ENCODE measurements around the gene MLIP.
"Not testable (repeated sequence)": the region's sequence is repeated elsewhere in the genome, so short reads cannot be mapped to it uniquely, and the experiment has no call there.

The MLIP gene

DNA sequence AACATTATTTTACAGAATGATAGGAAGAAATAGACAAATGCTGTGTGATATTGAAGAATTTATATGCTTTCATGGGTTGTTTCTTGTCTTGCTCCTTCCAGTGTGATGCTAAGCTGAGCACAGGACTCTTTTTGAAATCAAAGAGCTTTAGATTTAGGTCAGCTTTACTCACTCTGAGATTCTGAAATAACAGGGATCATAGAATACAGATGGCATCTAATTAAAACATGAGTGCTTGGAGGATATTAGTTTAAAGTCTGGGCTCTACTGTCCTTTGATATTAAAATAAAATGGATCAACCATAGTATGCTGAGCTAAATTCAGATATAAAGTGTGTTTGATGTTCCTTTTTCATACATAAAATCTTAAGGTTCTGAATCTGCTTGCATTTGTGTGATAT, 29.6 kb downstream of the MLIP start:
- no peak for DNase-seq (ENCODE audit: low spot score)

DNA sequence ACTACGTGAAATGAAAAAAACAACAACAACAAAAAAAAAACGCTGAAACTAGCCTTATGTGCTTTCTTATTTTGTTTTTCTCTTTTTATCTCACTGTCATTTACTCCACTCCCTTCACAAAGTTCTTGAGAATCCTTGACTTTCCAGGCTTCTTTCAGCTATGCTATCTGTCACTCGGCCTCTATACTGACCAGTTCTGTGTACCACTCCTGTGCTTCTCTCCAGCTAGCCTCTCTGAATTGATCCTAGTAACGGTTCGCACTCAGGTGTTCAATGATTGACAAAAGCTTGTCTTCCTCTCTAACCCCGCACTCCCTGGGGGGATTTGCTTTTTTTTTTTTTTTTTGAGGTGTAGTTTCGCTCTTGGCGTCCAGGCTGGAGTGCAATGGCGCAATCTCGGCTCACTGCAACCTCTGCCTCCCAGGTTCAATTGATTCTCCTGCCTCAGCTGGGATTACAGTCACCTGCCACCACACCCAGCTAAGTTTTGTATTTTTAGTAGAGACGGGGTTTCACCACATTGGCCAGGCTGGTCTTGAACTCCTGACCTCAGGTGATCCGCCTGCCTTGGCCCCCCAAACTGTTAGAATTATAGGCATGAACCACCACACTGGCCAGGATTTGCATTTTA, 31.8 kb downstream of the MLIP start:
- DNase-seq (ENCODE audit: low spot score): no peak

DNA sequence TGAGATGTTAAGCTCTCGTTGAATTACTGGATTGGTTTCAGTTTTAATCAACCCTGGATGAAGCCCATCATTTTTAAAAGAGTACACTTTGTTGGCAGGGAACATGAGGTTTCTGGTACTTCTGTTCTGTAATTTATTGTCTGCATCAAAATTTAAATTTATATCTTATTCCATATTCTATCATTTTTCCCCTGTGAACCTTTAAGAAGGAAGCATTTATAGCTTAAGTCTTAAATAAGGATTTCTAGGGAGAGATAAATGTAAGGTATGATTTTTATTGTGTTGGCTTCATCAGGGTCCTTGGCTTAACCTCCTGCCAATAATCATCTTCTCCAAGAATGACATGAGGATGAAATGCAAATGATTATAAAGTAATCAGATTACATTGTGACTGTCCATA, 40.6 kb downstream of the MLIP start:
- no peak for DNase-seq (ENCODE audit: low spot score)

DNA sequence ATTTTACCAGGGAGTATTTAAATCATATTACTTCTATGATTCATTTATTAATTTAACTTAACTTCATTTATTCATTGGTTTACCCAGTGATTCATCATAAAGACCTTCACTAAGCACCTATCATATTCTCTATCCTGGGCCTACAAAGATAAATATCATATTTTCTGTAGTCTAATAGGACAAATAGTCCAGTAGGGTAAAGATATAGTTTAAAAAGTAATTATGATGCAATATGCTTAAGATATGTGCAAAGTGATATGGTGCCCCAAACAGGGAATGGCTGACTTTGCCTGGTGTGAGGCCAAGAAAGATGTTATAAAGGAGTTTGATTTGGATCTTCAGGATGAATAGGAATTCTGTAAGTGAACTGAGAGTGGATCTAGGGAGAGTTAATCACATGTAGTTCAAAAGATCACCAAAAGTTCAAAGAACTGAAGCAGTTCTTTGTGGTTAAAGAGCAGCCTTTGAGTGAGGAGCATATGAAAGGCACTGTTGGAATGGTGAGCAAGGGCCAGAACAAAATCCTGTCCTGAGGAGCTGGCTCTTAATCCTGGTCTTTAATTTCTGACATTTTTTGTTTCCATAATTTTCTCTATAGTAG, 45.5 kb downstream of the MLIP start:
- peak; percentile 75 for DNase-seq (ENCODE audit: low spot score)

DNA sequence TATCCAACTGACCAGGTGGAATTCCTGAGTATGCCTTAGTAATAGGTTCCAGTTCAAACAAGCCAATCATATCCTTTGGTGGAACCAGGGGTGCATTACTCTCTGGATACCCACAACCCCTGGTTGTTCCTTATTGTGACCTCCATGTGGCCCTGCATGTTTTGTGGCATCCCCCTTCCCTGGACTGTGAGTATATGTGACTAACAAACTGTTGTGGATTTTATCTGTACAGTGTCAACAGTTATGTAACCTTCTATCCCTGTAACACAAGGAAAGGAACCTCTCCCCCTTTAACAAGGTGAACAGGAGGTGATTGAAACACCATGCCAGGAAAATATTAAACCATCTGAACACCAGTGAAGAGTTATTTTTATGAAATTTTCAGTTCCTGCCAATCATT, 46.2 kb downstream of the MLIP start:
- DNase-seq (ENCODE audit: low spot score): no peak

DNA sequence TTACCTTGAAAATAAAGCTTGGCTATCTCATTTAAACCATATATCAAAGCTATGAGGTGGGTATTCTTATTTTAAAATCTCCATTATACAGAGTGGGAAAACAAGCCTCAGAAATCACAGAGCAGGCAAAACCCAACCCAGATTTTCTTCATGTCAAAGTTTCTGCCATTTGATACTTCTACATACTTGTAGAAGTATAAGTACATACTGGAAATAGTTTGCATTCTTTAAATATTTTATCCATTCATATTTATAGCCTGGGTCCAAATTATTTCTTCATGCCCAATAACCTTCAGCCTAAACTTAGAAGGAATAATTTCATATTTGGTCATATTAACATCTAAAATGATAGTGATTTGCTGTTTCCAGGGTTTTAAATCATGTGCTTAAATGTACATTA, 61.8 kb downstream of the MLIP start:
- DNase-seq (ENCODE audit: low spot score): no peak

DNA sequence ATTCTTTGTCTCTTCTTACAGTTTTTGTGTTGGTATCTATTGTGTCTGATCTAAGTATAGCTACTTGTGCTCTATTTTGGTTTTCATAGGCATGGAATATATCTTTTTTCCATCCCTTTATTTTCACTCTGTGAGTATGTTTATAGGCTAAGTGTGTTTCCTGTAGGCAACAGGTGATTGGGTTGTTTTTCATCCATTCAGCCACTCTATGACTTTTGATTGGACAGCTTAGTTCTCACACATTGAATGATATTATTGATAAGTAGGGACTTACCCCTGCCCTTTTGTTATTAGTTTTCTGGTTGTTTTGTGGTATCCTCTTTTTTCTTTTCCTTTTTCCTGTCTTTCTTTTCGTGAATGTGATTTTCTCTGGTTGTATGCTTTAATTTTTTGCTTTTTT, 67.9 kb downstream of the MLIP start:
- DNase-seq (ENCODE audit: low spot score): no peak

DNA sequence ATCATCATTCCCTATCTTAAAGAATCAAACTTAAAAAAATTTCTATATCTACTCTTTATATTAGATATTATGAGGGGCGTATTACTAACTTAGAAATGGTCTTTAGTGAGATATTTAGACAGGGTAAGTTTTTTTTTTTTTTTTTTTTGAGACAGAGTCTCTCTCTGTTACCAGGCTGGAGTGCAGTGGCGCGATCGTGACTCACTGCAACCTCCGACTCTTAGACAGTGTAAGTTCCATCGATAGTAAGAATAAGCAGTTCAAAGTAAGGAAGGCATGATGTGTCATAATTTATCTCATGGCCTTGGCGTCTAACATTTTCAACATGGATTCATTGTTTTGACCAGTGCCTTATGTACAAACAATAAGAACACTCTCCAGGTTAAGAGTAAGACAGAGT, 72.4 kb downstream of the MLIP start:
- DNase-seq (ENCODE audit: low spot score): no peak

DNA sequence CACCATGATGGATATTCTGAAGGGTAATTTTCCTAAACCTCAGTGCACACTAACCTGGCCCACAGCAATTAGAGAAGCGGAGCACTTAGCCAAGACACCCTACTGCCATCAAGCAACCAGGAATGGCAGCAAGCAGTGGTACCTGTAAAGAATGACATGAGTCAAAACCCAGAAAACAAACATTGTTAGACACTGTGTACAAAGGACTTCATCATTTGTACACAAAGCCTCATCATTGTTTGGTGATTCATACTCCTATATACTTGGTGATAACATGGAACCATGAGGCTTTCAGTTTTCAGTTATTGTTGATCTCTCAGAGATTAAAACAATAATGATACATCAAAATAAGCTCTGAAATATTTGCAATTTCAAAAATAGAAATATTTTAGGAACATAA, 74.6 kb downstream of the MLIP start:
- DNase-seq (ENCODE audit: low spot score): no peak

DNA sequence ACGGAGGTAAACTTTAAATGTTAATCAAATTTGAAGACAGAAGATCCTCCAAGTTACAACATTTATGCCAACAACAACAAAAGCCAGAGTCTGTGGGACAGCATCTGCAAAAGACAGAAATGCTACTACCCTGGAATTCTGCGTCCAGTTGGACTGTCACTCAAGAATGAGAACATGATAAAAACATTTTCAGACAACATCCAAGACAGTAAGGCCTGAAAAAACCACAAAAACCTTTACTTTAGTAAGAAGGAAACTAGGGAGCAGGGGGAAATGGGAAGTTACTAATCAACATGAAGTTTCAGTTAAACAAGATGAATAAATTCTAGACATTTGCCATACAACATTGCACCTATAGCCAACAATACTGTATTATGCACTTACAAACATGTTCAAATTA, 77.6 kb downstream of the MLIP start:
- no peak for DNase-seq (ENCODE audit: low spot score)

DNA sequence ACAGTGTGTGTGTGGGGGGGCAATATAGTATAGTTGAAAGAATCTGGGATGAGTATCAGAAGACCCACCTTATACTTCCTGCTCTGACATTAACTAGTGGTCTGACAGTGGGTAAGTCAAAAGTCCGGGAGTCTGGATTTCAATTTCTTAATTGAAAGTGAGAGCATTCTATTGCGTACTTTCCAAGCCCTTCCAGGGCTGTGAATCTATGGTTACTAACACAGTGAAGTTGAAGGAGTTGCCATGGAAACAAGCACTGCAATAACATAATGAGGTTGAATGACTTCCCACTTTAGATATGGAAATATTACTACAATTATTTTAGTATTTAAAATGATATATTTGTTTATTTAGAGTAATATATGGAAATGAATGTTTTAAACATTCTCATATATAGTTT, 80.2 kb downstream of the MLIP start:
- no peak for DNase-seq (ENCODE audit: low spot score)

DNA sequence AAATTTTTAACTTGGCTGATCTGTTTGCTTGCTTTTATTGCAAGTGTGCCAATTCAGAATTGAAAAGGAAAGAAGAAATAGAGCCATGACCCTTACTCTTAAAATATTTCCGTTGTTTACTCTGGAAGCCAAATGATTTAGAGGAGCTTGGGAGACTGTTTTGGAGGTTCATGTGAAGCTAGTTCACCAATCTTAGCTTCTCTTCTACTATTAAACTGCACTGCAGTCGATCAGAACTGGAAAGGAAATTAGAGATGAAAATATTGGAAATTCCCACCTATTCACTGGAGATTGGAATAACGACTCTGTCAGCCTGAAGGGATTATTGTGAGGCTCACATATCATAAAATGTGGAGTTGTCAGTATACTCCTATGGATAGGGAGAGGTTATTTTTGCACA, 81.8 kb downstream of the MLIP start:
- no peak for DNase-seq (ENCODE audit: low spot score)

DNA sequence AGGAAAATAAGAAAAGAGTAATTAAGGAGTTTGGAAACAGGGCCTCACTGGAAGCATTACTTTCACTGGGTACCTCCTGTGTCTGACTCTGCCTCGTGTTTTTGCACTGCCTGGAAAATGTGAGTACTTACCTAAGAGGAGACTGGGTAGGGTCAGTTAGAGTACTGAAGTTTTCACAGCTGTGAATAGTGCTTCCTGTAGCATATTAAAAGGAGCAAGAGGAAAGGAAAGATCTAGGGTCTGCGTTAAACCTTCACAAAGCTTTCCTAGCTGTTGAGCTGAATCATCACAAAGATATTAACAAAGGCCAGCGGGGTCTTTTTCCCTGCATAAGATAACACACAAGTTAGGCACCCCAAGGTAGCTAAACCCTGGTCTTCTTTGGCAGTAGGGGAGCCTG, 82.3 kb downstream of the MLIP start:
- DNase-seq (ENCODE audit: low spot score): no peak

DNA sequence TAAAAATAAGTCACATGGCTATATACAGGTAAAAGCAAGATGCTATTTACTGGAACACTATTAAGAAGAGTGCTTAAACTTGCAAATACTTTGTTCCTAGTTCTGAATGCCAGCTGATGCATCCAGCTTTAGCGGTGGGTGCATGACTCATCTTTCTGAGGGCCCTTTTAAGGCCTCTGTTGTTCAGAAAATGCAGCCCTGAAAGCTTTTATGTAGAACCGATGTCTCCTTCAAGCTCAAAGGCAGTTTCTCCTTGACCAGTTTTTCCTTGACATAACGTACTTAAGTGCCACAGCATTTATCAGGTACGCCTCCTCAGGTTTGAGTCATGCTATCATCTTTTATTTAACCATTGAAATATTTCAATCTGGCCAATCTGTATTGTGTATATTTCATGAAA, 82.8 kb downstream of the MLIP start:
- DNase-seq (ENCODE audit: low spot score): peak; percentile 53

DNA sequence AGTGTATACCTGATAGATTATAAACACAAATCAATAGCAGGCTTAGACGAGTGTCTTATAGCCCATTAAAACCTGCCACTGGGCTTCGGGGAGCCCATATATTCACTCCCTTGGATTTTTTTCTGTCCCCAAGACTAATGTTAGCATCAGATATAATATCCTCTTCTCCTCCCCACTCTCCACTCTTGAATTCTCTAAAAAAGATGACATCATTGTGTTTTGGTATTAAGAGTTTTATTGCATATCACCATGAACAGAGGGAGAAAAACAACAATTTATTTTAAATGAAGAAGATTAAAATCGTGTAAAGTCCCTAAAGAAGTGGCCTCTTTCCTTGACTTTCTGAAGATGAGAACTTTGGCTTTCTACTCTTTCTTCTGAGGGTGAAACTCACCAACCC, 84.4 kb downstream of the MLIP start:
- DNase-seq (ENCODE audit: low spot score): no peak

DNA sequence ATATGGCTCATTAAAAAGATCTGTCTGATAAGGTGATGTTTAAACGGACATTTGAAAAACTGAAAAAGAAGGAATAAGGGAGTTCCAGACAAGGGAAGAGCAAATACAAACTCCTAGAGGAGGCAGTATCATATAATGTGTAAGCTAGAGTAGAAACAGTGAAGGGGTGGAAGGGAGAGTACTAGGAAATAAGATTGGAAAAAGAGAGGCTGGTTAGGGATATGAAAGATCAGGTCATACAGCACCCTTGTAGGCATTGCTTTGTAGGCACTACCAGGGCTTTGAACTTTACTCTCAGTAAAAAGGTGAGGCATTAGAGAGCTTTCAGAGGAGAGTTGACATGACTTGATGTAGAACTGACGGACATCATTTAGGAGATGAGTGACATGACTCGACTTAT, 85.7 kb downstream of the MLIP start:
- no peak for DNase-seq (ENCODE audit: low spot score)

DNA sequence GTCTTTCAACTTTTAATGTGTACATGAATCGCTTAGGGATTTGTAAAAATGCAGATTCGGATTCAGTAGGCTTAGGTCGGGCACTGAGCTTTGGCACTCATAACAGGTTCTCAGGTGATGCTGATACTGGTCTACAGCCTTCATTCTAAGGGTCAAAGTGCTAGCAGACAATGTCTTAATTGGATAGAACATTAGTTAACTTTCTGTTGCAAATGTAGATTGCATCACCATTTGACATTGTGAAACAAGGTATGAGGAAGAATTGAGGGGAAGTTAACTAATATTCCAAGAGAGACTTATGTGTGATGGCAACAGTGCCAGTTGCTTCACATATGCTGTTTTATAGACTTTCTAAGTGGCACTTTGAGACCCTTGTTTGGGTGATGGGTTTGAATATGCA, 86.9 kb downstream of the MLIP start:
- no peak for DNase-seq (ENCODE audit: low spot score)

DNA sequence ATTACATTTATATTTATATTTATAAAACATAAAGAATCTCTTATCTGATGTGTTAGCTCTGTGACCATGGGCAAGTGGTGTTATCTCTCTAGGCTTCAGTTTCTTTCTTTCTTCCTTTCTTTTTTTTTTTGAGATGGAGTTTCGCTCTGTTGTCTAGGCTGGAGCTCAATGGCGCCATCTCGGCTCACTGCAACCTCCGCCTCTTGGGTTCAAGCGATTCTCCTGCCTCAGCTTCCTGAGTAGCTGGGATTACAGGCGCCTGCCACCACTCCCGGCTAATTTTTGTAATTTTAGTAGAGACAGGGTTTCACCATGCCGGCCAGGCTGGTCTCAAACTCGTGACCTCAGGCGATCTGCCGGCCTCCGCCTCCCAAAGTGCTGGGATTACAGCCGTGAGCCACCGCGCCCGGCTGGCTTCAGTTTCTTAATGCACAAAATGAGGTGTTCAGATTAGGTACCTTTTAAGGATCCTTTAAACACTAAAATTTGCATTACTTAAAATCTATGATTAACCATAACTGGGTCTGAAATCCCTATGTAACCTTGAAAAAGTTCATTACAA, 92.3 kb downstream of the MLIP start:
- DNase-seq (ENCODE audit: low spot score): not testable (repeated sequence)

DNA sequence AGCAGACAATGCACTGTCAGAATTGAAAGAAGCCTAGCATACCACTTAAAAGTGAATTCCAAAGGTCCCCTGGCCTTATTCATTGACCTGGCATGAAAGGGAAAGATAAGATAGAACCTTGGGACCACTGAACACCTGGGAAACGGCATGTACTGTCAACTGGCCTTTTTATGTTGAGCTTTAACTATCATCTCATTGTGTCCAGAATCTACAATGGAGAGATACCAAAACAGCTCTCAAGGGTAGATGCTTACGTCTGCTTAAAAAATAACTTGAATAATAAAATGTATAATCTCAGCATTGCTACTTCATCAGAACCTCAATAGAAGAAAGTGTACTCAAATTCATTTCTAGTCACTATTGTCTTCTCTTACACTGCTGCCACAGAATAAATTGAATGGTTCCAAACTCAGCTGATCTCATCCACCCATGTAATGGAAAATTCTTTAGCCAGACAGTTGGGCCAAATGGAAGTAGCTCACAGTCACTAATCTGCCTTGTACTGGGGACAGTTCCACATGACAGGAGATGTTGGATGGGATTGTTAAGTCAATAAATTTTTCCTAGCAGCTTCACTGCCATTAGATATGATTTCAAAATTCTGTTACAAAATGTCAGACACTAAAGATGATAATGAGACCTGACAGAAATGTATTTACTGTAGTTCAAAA, 93.8 kb downstream of the MLIP start:
- DNase-seq (ENCODE audit: low spot score): no peak

DNA sequence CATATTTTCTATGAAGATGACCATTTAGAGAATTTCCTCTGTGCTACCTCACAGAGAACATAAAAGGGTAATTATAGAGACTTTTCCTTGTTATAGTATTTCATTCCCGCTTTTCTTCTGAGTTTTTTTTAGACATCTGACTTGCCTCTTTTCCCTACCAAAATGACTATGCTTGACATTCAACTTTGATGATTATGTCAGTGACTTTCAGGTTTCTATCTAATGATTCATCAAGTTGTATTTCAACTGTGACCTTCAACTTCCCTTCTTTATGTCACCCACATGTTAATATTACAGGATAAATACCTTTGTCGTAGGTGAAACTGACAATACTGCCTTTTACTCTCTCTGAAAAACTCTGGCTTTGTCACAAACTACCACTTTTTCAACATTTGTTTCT, 95.3 kb downstream of the MLIP start:
- no peak for DNase-seq (ENCODE audit: low spot score)

DNA sequence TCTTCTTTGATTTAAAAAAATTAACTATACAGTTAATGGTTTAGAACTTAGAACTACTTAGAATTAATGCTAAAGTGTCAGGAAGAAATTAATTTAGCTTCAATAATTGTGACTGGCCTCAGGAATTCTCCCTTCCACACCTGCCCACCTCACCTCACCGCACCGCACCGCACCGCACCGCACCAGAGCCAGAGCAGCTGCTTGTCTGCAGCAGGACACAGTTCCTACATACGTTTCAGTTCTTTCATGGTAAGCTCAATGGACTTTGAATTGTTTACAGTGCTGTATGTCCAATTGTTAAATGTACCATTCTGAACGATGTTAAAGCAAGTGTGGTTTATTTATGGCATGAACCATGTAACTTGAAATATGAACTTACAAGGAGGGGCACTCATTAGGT, 98.7 kb downstream of the MLIP start:
- not testable (repeated sequence) for DNase-seq (ENCODE audit: low spot score)

DNA sequence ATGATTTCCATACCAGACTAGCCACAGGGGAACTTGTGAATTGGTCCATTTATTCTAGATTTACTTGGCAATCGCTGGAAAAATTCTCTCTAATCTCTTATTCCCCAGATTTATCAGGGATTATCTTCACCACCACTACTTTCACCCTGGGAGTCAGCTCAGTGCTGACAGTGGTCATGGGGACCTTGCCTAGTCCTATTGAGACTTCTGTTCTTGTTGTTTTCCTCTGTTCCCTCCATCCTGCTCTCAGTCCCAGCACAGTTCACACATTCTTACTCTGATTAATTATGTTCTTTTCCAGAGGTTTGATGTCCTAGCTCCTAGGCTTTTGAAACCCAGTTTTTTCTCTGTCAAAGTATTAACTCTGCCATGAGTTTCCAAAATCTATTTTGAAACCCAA, 103.0 kb downstream of the MLIP start:
- DNase-seq (ENCODE audit: low spot score): no peak

DNA sequence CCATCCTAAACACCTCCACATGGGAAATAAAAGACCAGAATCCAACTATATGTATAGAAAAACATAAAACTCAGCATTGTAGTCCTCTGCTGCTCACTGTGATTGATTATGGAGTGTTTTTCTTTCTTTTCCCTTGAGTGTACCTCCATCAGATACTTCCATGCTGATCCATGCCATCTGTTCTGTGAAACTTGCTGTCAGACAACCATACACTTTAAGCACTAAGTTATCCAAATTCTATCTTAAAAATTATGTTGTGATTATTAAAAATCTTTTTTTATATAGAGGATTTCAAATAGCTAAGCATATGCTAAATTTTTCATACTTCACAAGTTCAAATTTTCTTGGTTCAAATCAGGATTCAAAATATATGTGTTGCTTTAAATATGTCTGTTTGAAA, 105.1 kb downstream of the MLIP start:
- no peak for DNase-seq (ENCODE audit: low spot score)

DNA sequence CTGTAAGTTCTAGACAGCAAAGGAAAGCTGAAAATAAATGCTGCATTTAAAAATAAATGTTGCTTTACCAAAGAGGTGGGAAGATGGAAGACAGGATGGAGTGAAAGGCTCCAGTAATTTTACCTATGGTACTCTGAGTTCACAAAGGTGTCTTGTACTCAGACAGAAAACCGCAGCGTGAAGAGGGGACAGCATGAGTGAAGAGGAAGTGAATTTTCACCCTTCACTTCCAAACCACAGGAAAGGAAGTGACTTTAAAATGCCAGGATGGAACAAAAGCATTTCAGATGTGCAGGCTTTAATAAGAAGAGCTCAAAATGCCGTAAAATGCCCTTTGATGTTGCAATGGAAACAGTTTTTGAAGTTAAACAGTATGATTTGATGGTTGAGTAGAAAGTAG, 105.8 kb downstream of the MLIP start:
- no peak for DNase-seq (ENCODE audit: low spot score)

Measured in COLO829 (cell line).